Omental fat pad (tissue), 4 donors: Measurements from ENCODE around the gene ADGRB3. TPM values are rescaled to one million over a fixed set of nuclear protein-coding genes. Genes with fewer than 3 reads are reported as not detected.
"Not testable (repeated sequence)": the region's sequence is repeated elsewhere in the genome, so short reads cannot be mapped to it uniquely, and the experiment has no call there.

Experiments
- ATAC-seq: fragments of 150-250 bp; one replicate; pipeline ENCODE4 v1.9.1; 2016; ENCODE audit warnings: mild to moderate bottlenecking, moderate library complexity; ENCODE audit not compliant: low FRiP score
- DNase-seq: peaks from one replicate; pipeline ENCODE4 v3.0.0-alpha.2; 2019; ENCODE audit warnings: low spot score
- total RNA-seq, 4 donors: library from RNA; depleted of rRNA; stranded (reverse); fragments of >200 nt; gene quantifications; one replicate each; pipeline ENCODE4 v1.1.0, GENCODE V29; 2016
- TF ChIP-seq, protein P1 (sequence below), 3 donors: fragments of 450-650 bp; IDR thresholded peaks; one replicate each; pipeline ENCODE4 v1.5.1; 2016 to 2017; ENCODE audit warnings: antibody characterized with exemption in 3 of 3, mild to moderate bottlenecking in 3 of 3, moderate library complexity in 2 of 3

The ADGRB3 gene
- total RNA-seq, 4 donors from 2014 or later: 0.84 to 4.4 (median 1.9) TPM

DNA sequence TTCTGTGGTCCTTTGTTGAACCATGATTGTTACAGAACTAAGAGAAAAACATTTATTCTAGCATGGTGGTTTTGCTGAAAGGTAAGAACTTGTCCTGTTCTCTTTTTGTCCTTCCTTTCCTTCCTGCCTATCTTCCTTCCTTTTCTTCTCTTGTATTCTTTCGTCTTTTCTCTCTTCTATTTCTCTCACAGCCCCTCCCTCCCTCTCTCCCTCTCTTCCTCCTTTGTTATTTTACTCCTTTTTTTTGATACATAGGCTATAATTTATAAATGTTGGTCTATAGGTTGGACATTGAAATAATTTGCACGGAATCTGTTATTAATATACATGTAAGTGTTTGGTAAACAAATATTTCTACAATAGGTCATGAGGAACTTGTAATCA, 18.6 kb downstream of the ADGRB3 start:
- TF ChIP-seq, protein P1, sequence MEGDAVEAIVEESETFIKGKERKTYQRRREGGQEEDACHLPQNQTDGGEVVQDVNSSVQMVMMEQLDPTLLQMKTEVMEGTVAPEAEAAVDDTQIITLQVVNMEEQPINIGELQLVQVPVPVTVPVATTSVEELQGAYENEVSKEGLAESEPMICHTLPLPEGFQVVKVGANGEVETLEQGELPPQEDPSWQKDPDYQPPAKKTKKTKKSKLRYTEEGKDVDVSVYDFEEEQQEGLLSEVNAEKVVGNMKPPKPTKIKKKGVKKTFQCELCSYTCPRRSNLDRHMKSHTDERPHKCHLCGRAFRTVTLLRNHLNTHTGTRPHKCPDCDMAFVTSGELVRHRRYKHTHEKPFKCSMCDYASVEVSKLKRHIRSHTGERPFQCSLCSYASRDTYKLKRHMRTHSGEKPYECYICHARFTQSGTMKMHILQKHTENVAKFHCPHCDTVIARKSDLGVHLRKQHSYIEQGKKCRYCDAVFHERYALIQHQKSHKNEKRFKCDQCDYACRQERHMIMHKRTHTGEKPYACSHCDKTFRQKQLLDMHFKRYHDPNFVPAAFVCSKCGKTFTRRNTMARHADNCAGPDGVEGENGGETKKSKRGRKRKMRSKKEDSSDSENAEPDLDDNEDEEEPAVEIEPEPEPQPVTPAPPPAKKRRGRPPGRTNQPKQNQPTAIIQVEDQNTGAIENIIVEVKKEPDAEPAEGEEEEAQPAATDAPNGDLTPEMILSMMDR (IDR thresholded peaks at IDR 0.05): no peak
- no peak for DNase-seq
- ATAC-seq: no peak

DNA sequence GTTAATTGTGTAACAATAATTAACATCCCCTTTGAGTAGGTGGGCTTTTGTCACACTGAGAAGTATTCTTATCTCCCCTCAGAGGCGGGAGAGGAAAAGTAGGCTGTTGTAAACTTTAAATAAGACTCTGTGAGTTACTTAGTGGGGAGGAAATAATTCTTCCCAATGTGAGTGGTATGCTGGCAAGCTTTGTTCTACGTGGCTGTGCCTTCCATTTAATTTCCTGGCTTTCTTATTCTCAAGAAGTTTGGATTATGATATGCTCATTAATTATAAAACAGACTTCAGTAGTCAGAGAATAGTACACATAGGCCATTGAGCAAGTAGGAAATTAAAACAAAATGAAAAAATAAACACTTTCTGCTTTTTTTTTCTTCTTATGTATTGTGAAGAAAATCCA, 19.1 kb downstream of the ADGRB3 start:
- no peak for DNase-seq
- no peak for ATAC-seq
- TF ChIP-seq, protein P1 (IDR thresholded peaks at IDR 0.05): no peak

DNA sequence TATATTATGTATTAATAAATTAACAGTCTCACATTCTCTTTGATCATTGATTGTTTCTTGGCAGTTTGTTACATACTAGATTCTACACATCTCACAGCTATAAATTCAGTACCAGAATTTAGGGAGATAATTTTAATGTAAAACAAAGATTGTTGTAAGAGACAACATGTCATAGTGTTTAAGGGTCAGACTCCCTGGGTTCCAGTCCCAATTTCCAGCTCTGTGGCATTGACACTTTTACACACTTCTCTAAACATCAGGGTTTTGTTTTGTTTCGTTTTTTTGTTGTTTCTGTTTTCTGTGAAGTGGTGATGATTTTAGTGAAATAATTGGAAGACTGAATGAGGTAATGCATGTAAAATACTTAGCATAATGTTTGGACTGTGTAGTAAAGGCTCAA, 19.9 kb downstream of the ADGRB3 start:
- ATAC-seq (no peak), DNase-seq (no peak)
- TF ChIP-seq, protein P1 (IDR thresholded peaks at IDR 0.05): no peak

DNA sequence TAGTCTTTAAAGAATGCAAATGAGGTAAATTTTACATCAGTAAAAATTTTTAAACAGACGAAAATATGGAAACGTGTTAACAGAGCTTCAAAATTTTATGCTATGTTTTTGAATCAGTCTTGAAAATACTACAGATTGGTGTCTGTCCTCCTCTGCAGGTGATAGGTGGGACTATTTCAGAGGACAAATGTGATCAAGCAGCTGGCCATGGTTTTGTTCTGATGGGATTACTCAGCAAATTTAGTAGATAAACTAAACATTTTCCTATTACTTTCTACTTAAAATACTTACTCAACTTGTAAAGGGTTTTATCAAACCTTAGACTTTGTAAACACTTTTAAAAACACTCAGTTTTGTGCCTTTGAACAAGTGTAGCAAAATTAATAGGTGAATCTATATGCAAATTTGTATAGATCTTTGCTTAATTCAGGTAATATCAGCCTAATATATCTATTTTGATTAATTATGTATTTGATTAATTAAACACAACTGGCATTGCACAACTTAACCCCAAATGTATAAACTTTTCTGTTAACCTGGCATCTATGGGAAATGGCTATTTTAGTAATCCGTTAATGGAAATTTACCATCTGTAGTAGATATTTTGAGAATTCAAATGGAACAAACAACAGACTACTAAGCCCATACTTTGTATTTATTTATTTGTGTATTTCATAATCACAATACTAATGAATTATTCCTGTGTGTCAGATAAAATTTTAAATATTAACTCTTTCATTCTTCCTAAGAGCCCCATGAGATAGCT, 22.5 kb downstream of the ADGRB3 start:
- no peak for DNase-seq
- TF ChIP-seq, protein P1 (IDR thresholded peaks at IDR 0.05): no peak
- ATAC-seq: no peak

DNA sequence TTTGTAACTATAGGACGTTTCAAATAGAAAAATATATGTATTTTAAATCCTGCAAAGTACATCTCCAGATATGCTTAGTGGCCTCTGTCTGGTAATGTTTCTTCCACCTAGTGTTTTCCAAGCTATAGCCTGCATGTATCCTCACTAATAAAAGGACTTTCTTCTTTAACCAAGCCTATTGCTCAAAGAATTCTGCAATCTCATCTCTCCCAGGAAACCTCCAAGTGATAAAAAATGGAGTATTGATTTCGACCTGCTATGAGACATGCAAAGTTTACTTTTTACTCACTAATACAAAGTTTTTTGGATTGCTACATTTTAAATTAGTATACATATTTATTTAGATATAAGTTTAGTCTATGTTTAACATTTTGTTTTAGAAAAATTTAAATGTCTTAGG, 23.3 kb downstream of the ADGRB3 start:
- TF ChIP-seq, protein P1 (IDR thresholded peaks at IDR 0.05): no peak
- no peak for DNase-seq
- no peak for ATAC-seq

DNA sequence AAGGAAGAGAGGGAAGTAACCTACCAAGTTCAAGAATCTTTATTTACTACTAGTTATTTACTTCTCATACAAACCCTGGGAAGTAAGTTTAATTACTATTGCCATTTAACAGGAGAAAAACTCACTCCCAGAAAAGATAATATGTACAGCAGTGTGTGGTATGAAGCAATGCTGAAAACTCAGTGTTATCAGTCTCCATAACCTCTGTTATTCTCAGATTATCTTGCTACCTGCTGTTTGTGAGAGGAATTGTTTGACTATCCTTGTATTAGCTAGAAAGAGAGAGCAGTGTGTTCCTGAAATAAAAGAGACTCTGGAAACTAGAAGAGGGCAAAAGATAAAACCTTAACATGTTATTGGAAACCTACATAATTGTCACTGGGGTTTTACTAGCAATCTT, 38.2 kb downstream of the ADGRB3 start:
- TF ChIP-seq, protein P1 (IDR thresholded peaks at IDR 0.05): no peak
- DNase-seq (no peak), ATAC-seq (no peak)

DNA sequence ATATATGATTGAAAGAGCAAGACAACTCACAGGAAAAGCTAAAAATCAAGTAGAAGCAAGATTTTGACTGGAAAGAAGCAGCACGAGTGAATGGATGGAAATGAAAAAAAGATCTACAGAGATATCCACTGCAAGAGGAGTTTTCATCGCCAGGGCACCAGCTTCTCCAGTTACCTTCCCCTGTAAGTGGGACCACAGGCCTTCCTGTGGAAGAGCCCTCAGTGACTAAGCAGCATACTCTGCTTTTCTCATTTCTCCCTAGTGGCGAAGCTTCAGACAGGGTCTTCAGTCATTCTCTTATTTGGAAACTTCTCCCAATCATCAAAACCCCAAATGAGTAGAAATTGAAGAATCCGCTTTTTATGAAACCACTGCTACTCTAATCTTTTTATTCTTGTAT, 40.5 kb downstream of the ADGRB3 start:
- ATAC-seq (no peak), DNase-seq (no peak)
- TF ChIP-seq, protein P1 (IDR thresholded peaks at IDR 0.05): no peak

DNA sequence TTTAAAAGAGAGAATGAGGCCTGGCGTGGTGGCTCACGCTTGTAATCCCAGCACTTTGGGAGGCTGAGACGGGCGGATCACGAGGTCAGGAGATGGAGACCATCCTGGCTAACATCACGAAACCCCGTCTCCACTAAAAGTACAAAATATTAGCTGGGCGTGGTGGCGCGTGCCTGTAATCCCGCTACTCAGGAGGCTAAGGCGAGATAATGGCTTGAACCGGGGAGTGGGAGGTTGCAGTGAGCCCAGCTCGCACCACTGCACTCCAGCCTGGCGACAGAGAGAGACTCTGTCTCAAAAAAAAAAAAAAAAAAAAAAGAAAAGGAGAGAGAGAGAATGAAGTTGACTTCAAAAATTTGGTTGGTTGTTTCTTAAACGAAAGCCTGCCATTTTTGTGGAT, 41.0 kb downstream of the ADGRB3 start:
- DNase-seq, ATAC-seq: not testable (repeated sequence)
